ENCODE measurements around the gene STAT4. TPM values are rescaled to one million over a fixed set of nuclear protein-coding genes. Genes with fewer than 3 reads are reported as not detected.
A peak's percentile ranks its signal among the peaks of the same experiment; 100 is the strongest.

Gene STAT4, protein sequence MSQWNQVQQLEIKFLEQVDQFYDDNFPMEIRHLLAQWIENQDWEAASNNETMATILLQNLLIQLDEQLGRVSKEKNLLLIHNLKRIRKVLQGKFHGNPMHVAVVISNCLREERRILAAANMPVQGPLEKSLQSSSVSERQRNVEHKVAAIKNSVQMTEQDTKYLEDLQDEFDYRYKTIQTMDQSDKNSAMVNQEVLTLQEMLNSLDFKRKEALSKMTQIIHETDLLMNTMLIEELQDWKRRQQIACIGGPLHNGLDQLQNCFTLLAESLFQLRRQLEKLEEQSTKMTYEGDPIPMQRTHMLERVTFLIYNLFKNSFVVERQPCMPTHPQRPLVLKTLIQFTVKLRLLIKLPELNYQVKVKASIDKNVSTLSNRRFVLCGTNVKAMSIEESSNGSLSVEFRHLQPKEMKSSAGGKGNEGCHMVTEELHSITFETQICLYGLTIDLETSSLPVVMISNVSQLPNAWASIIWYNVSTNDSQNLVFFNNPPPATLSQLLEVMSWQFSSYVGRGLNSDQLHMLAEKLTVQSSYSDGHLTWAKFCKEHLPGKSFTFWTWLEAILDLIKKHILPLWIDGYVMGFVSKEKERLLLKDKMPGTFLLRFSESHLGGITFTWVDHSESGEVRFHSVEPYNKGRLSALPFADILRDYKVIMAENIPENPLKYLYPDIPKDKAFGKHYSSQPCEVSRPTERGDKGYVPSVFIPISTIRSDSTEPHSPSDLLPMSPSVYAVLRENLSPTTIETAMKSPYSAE
- total RNA-seq (1.6 TPM), polyA plus RNA-seq (ENCODE audit: insufficient read depth in 1 of 8, insufficient read length in 8 of 8, low replicate concordance in 1 of 8) (1 to 10 TPM in 6 of 8 donors, under 1 TPM in 2; 0.59 to 2.2 (median 1.2) TPM)
- long read RNA-seq, donor 1: 0 reads
- long read RNA-seq, donor 2: 0 reads
- long read RNA-seq, donor 3: 0 reads
- long read RNA-seq, donor 4: 0 reads
- long read RNA-seq, donor 5: 0 reads
- long read RNA-seq, donor 6: 0 reads
- long read RNA-seq, donor 7: 0 reads
- long read RNA-seq, donor 8: 0 reads
- long read RNA-seq, donor 9: 0 reads
- long read RNA-seq, donor 10: 0 reads
- long read RNA-seq, donor 11: 0 reads

DNA sequence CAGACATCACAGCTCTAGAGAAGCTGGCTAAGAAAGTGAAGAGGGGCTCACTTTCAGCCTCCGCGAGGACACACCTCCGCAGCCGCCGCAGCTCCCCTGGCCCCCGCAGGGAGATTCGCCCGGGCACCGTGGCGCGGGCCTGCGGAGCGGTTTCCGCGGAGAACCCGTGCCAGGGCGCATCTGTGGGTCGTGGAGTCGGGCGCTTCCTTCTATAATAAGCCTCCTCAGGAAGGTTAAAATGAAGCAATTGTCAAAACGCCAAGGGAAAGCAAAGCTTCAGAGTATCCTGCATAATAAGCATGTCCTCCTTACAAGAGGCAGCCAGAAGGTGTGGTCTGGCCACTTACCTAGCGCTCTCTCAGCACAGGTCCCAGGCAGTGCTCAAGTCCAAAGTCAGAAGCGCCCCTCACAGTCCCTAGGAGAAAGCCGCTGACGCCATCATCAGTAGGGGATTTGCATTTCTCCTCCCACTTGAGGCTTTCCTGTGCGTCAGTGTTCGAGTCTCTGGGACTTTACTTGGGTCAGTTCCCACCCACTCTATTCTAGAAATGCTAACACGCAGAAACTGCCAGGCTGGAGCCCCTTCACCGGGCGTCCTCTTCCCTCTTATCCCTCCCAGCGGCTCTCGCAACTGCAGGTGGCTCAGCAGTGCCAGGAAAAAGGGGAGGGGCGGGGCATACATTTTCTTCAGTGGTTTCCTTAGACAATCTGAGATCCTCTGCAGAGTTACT is at the start of gene STAT4:
Gene STAT4 (minus strand): TSS at position 395 of the 731 bp plus-strand sequence. CDS start 2,791 bp downstream, outside the sequence.
- H3K36me3 ChIP-seq (ENCODE audit: control insufficient read depth, insufficient read depth, low read length): no peaks in the 10 kb centered on the region
- H3K27me3 ChIP-seq (ENCODE audit: control insufficient read depth, insufficient read depth, low read length): peaks cover 10% of the 10 kb centered on the region
- H3K4me3 ChIP-seq (ENCODE audit: low read length): peak within 1 kb of the TSS; percentile 48
- peaks cover 11% of the 10 kb centered on the region for H3K4me1 ChIP-seq (ENCODE audit: control insufficient read depth, insufficient read depth, low read length)
- no peak within 1 kb of the TSS for H3K27ac ChIP-seq (ENCODE audit: low read length)
- H3K9me3 ChIP-seq (replicated peaks; ENCODE audit: control insufficient read depth, low read depth, low read length): no peaks in the 10 kb centered on the region
- under 1% methylated on average over 30 of the region's 33 CpGs for WGBS (ENCODE audit: insufficient coverage)
- DNase-seq: peak; percentile 66

DNA sequence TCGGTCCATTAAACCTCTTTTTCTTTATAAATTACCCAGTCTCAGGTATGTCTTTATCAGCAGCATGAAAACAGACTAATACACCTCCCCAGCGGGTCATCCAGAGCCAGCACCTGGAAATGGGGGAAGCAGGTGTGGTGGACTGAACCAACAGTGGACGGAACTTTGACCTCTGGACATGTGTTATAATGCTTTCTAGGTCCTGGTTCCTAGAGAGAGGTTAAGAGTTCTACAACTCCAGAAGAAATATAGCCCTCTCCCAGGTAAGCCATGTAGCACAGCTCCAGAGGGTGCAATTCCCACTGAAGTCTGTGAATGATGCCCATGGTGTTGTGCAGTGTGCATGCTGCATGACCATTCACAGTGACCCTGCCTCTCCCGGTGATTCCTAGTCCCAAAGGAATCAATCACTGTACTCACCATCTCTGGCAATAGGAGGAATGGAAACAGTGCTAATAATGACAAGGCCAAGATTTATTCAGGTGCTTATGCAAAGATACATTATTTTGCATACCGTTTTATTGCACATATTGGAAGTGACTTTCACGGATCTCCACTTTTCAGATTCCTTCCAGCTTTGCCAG is 49.2 kb upstream of the STAT4 start:
- no peaks in the 10 kb centered on the region for H3K36me3 ChIP-seq (ENCODE audit: control insufficient read depth, insufficient read depth, low read length)
- no peak overlapping the region for H3K27ac ChIP-seq (ENCODE audit: low read length)
- 80% methylated on average over 1 of the region's 6 CpGs for WGBS (ENCODE audit: insufficient coverage)
- H3K27me3 ChIP-seq (ENCODE audit: control insufficient read depth, insufficient read depth, low read length): no peaks in the 10 kb centered on the region
- peaks cover 5% of the 10 kb centered on the region for H3K4me1 ChIP-seq (ENCODE audit: control insufficient read depth, insufficient read depth, low read length)
- no peaks in the 10 kb centered on the region for H3K9me3 ChIP-seq (replicated peaks; ENCODE audit: control insufficient read depth, low read depth, low read length)
- no peak overlapping the region for H3K4me3 ChIP-seq (ENCODE audit: low read length)
- DNase-seq: no peak

DNA sequence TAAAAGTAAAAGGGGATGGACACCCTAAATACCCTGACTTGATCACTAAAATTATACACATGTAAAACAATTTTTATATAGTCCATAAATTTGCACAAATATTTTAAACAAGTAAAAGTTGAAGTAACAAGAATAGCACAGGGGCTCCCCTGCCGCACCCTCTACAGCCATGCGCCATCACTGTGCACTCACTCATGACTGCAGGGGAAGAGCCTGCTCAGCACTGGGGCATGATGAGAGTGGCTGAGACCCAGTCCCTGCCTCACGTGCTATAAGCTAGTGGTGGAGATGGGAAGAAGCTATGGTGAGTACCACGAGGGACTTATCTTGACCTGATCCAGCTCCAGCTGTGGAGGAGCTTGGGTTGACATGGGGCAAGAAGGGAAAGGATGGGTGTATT is 47.5 kb upstream of the STAT4 start:
- 91% methylated on average over 3 of the region's 4 CpGs for WGBS (ENCODE audit: insufficient coverage)
- no peak for DNase-seq
- Histone ChIP-seq H3K36me3 (ENCODE audit: control insufficient read depth, insufficient read depth, low read length) (no peaks in the 10 kb centered on the region), H3K27ac (ENCODE audit: low read length) (no peak overlapping the region), H3K4me3 (ENCODE audit: low read length) (no peak overlapping the region), H3K9me3 (replicated peaks; ENCODE audit: control insufficient read depth, low read depth, low read length) (no peaks in the 10 kb centered on the region), H3K4me1 (ENCODE audit: control insufficient read depth, insufficient read depth, low read length) (peaks cover 5% of the 10 kb centered on the region), H3K27me3 (ENCODE audit: control insufficient read depth, insufficient read depth, low read length) (no peaks in the 10 kb centered on the region)

DNA sequence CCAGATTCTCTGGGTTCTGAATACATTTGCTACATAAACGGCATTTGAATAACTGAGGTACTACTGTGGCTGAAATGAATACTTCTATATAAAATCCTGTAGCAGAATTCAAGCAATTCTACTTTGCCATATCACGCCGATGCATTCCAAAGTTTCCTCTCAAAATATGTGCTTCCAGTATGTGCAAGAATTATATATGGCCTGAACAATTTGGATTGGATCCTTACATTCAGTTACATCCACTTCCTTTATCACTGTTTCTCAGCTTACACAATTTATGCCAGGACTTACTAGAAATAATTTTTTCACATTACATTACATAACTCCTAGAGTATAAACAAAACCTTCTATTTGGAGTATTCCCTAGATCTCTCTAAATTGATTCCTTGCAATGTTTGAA is 46.3 kb upstream of the STAT4 start:
- Histone ChIP-seq H3K27me3 (ENCODE audit: control insufficient read depth, insufficient read depth, low read length) (no peaks in the 10 kb centered on the region), H3K9me3 (replicated peaks; ENCODE audit: control insufficient read depth, low read depth, low read length) (no peaks in the 10 kb centered on the region), H3K4me1 (ENCODE audit: control insufficient read depth, insufficient read depth, low read length) (peaks cover 3% of the 10 kb centered on the region), H3K36me3 (ENCODE audit: control insufficient read depth, insufficient read depth, low read length) (no peaks in the 10 kb centered on the region), H3K4me3 (ENCODE audit: low read length) (no peak overlapping the region), H3K27ac (ENCODE audit: low read length) (no peak overlapping the region)
- WGBS (ENCODE audit: insufficient coverage): no CpG with 5 or more reads among the region's 3 CpGs
- DNase-seq: peak; percentile 59

DNA sequence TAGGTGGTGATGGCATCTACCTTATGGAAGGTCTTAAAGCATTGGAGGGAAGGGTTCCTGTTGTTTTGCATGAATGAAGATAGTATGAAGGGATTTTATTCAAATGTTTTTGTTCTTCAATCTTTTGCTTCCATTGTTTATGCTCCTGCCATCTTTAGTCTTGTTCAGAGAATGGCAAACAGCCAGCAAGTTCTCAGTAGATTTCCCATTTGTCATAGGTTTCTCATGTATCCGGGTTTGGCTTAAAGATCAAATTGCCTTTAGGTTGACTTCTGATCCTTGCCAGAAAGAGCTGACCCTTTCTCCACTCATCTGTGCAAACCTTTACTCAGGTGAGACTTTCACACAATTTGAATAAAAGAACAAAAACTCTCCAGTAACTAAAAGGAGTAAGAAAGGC is 44.2 kb upstream of the STAT4 start:
- H3K4me1 ChIP-seq (ENCODE audit: control insufficient read depth, insufficient read depth, low read length): no peaks in the 10 kb centered on the region
- DNase-seq: no peak
- no peaks in the 10 kb centered on the region for H3K27me3 ChIP-seq (ENCODE audit: control insufficient read depth, insufficient read depth, low read length)
- no peaks in the 10 kb centered on the region for H3K9me3 ChIP-seq (replicated peaks; ENCODE audit: control insufficient read depth, low read depth, low read length)
- no peak overlapping the region for H3K4me3 ChIP-seq (ENCODE audit: low read length)
- no CpG with 5 or more reads among the region's 1 CpG for WGBS (ENCODE audit: insufficient coverage)
- no peak overlapping the region for H3K27ac ChIP-seq (ENCODE audit: low read length)
- H3K36me3 ChIP-seq (ENCODE audit: control insufficient read depth, insufficient read depth, low read length): no peaks in the 10 kb centered on the region

DNA sequence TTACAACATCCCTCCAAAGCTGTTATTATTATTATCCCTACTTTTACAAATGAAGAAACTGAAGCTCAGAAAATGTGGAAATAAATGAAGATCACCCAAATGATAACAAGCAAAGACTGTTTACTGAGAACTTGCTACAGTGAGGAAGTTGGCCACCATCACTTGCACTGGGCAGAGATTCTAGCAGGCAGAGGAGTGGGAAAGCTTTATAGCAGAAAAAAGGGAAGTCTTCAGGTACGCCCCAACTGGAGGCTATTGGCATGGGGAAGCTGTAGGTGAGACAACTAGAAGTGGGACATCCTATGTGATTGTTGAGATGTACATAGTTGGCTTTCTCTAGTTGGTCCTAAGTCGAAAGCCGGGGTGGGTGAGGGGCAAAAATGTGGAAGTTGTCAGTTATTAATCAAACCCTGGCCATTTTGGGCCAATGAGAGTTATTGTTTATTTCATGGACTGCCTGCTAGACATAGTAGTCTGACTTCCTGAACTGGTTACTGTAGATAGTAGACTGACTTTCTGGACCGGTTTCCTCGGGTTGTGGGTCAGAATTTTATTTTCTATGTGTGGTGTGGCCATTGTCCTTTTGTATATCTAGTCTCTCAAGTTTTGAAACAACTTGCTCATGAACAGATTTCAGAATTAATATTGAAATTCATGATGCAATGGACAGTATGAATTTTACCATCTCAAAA is 40.2 kb upstream of the STAT4 start:
- Histone ChIP-seq H3K9me3 (replicated peaks; ENCODE audit: control insufficient read depth, low read depth, low read length) (no peaks in the 10 kb centered on the region), H3K27ac (ENCODE audit: low read length) (no peak overlapping the region), H3K4me1 (ENCODE audit: control insufficient read depth, insufficient read depth, low read length) (no peaks in the 10 kb centered on the region), H3K27me3 (ENCODE audit: control insufficient read depth, insufficient read depth, low read length) (no peaks in the 10 kb centered on the region), H3K36me3 (ENCODE audit: control insufficient read depth, insufficient read depth, low read length) (no peaks in the 10 kb centered on the region), H3K4me3 (ENCODE audit: low read length) (no peak overlapping the region)
- 97% methylated on average over 3 of the region's 5 CpGs for whole genome bisulfite sequencing (ENCODE audit: insufficient coverage)
- DNase-seq: no peak

DNA sequence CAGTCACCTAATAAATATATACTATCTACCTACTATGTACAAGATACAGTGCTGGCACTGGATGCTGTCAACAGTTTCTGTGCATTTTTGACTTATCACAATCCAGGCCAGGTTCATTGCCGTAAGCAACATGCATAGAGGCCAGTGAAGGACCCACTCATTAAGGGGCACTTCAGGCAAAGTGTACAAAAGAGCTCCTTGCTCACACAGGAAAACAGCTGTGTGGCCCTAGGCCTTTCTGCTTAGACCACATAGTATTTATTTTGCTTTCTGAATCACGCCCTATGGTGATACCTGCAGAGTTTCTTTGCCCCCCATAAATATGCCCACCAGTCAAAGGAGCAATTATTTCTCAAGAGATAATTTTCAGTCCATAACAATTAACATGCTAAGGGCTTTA is 39.6 kb upstream of the STAT4 start:
- DNase-seq: no peak
- H3K4me3 ChIP-seq (ENCODE audit: low read length): no peak overlapping the region
- no peaks in the 10 kb centered on the region for H3K9me3 ChIP-seq (replicated peaks; ENCODE audit: control insufficient read depth, low read depth, low read length)
- no peaks in the 10 kb centered on the region for H3K36me3 ChIP-seq (ENCODE audit: control insufficient read depth, insufficient read depth, low read length)
- no peak overlapping the region for H3K27ac ChIP-seq (ENCODE audit: low read length)
- H3K27me3 ChIP-seq (ENCODE audit: control insufficient read depth, insufficient read depth, low read length): no peaks in the 10 kb centered on the region
- 90% methylated on average over 2 of the region's 2 CpGs for WGBS (ENCODE audit: insufficient coverage)
- H3K4me1 ChIP-seq (ENCODE audit: control insufficient read depth, insufficient read depth, low read length): no peaks in the 10 kb centered on the region

DNA sequence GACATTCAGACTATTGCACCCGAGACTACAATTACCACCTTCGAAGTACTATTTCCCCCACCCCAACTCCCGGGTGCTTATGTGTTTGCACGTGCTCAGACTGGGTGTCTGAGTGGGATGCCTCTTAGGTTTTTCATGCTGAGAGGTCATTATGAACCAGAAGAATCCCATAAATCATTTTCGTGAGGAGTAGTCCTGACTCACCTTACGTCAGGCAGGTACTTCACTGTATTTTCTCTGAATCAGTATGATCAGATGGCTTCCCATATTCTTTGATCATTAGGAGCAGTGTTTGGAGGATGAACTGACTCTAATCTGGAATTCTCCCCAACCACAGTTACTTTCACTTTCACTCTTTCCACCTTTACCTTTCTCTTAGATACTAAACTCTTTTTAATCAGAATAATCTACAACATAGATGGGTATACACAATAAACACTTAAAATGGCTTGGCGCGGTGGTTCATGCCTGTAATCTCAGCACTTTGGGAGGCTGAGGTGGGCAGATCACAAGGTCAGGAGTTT is 38.4 kb upstream of the STAT4 start:
- no peak for DNase-seq
- Histone ChIP-seq H3K27me3 (ENCODE audit: control insufficient read depth, insufficient read depth, low read length) (no peaks in the 10 kb centered on the region), H3K27ac (ENCODE audit: low read length) (no peak overlapping the region), H3K36me3 (ENCODE audit: control insufficient read depth, insufficient read depth, low read length) (no peaks in the 10 kb centered on the region), H3K4me1 (ENCODE audit: control insufficient read depth, insufficient read depth, low read length) (peaks cover under 1% of the 10 kb centered on the region), H3K4me3 (ENCODE audit: low read length) (no peak overlapping the region), H3K9me3 (replicated peaks; ENCODE audit: control insufficient read depth, low read depth, low read length) (no peaks in the 10 kb centered on the region)
- WGBS (ENCODE audit: insufficient coverage): no CpG with 5 or more reads among the region's 8 CpGs

DNA sequence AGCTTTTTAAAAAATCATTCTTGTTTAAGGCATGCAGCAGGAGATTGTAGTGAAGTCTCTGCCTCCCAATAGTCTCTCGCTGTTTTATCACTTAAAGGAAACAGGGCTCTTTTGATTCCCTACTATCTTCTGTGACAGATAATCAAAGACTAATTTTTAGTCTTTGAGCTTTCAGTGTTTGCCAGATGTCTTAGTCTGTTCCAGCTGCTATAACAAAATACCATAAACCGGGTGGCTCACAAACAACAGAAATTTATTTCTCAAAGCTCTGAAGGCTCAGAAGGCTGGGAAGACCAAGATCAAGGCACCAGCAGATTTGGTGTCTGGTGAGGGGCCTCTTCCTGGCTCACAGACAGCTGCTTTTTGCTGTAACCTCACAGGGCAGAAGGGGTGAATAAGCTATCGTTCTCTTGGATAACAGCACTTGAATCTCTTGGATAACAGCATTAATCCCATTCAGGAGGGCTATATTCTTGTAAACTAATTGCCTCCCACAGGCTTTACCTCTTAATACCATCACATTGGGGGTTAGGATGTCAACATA is 37.8 kb upstream of the STAT4 start:
- no CpG with 5 or more reads among the region's 3 CpGs for WGBS (ENCODE audit: insufficient coverage)
- no peak for DNase-seq
- peaks cover 2% of the 10 kb centered on the region for H3K4me1 ChIP-seq (ENCODE audit: control insufficient read depth, insufficient read depth, low read length)
- H3K9me3 ChIP-seq (replicated peaks; ENCODE audit: control insufficient read depth, low read depth, low read length): no peaks in the 10 kb centered on the region
- no peak overlapping the region for H3K4me3 ChIP-seq (ENCODE audit: low read length)
- no peak overlapping the region for H3K27ac ChIP-seq (ENCODE audit: low read length)
- H3K27me3 ChIP-seq (ENCODE audit: control insufficient read depth, insufficient read depth, low read length): no peaks in the 10 kb centered on the region
- no peaks in the 10 kb centered on the region for H3K36me3 ChIP-seq (ENCODE audit: control insufficient read depth, insufficient read depth, low read length)
